WTC11 (cell line): ENCODE results near the gene IZUMO1. TPM values are rescaled to one million over a fixed set of nuclear protein-coding genes. Genes with fewer than 3 reads are reported as not detected.

ENCODE experiments used
- ATAC-seq: fragments of 200-7000 bp; cut with Tn5 transposase; 2 replicates; pipeline ENCODE4 v1.10.0; 2021; ENCODE audit warnings: mild to moderate bottlenecking, moderate library complexity
- CTCF ChIA-PET: fragments of 300-600 bp; sonication (Branson Sonifier 250); formaldehyde crosslinking; loops from one replicate; lab custom pipeline; 2021; ENCODE audit warnings: antibody characterized with exemption; lab: Charles Lee
- POLR2A ChIA-PET: fragments of 350-600 bp; sonication (Branson Sonifier 250); formaldehyde crosslinking; loops from one replicate; lab custom pipeline; 2021; ENCODE audit warnings: antibody characterized with exemption; lab: Charles Lee
- DNase-seq: peaks from one replicate; pipeline ENCODE4 v3.0.0; 2021; ENCODE audit warnings: low spot score
- H3K27ac Mint-ChIP-seq: 2 replicates; pipeline ENCODE4 v1.8.0; 2021; ENCODE audit warnings: mixed read lengths
- H3K27me3 Mint-ChIP-seq: 2 replicates; pipeline ENCODE4 v1.8.0; 2021; ENCODE audit warnings: low read depth, mild to moderate bottlenecking, moderate library complexity, mixed read lengths
- H3K36me3 Mint-ChIP-seq: 2 replicates; pipeline ENCODE4 v1.8.0; 2021; ENCODE audit warnings: mixed read lengths
- H3K4me1 Mint-ChIP-seq: 2 replicates; pipeline ENCODE4 v1.8.0; 2022; ENCODE audit warnings: mixed read lengths
- H3K4me3 Mint-ChIP-seq: 2 replicates; pipeline ENCODE4 v1.8.0; 2021; ENCODE audit warnings: mild to moderate bottlenecking, moderate library complexity, mixed read lengths
- H3K9me3 Mint-ChIP-seq: 2 replicates; pipeline ENCODE4 v1.8.0; 2021; ENCODE audit warnings: mixed read lengths
- AFF4 ChIP-seq: sonication (generic); formaldehyde crosslinking; IDR thresholded peaks from 2 replicates; pipeline ENCODE4 v1.8.1; 2023; ENCODE audit warnings: mild to moderate bottlenecking, missing genetic modification reagents, borderline replicate concordance
- ARID4B ChIP-seq: sonication (generic); formaldehyde crosslinking; IDR thresholded peaks from 2 replicates; pipeline ENCODE4 v1.8.0; 2023; ENCODE audit warnings: missing genetic modification reagents, mild to moderate bottlenecking, borderline replicate concordance
- E2F4 ChIP-seq: sonication (generic); formaldehyde crosslinking; IDR thresholded peaks from 2 replicates; pipeline ENCODE4 v1.8.1; 2022; ENCODE audit warnings: low read depth, mild to moderate bottlenecking, moderate library complexity, missing genetic modification reagents, borderline replicate concordance
- FOXK1 ChIP-seq: sonication (generic); formaldehyde crosslinking; IDR thresholded peaks from 2 replicates; pipeline ENCODE4 v1.8.0; 2022; ENCODE audit warnings: mild to moderate bottlenecking, moderate library complexity, missing genetic modification reagents
- GABPB1 ChIP-seq: sonication (generic); formaldehyde crosslinking; IDR thresholded peaks from 2 replicates; pipeline ENCODE4 v1.8.1; 2023; ENCODE audit warnings: mild to moderate bottlenecking, missing genetic modification reagents
- JUN ChIP-seq: sonication (generic); formaldehyde crosslinking; IDR thresholded peaks from 2 replicates; pipeline ENCODE4 v1.8.0; 2023; ENCODE audit warnings: mild to moderate bottlenecking, missing genetic modification reagents
- MYBL2 ChIP-seq: sonication (generic); formaldehyde crosslinking; IDR thresholded peaks from 2 replicates; pipeline ENCODE4 v1.8.1; 2023; ENCODE audit warnings: mild to moderate bottlenecking, moderate library complexity, missing genetic modification reagents
- NFATC4 ChIP-seq: fragments of 250-450 bp; sonication (Bioruptor Pico); IDR thresholded peaks from 2 replicates; pipeline ENCODE4 v1.9.0; 2021; ENCODE audit warnings: mild to moderate bottlenecking
- PRDM15 ChIP-seq: sonication (generic); formaldehyde crosslinking; IDR thresholded peaks from 2 replicates; pipeline ENCODE4 v1.8.0; 2022; ENCODE audit warnings: missing genetic modification reagents
- SMAD3 ChIP-seq: sonication (generic); formaldehyde crosslinking; IDR thresholded peaks from 2 replicates; pipeline ENCODE4 v1.8.0; 2022; ENCODE audit warnings: missing genetic modification reagents, mild to moderate bottlenecking, borderline replicate concordance
- ZNF317 ChIP-seq: sonication (generic); formaldehyde crosslinking; IDR thresholded peaks from 2 replicates; pipeline ENCODE4 v1.8.1; 2023; ENCODE audit warnings: low read depth, mild to moderate bottlenecking, moderate library complexity, missing genetic modification reagents, borderline replicate concordance
- ZNF532 ChIP-seq: fragments of 250-450 bp; sonication (Bioruptor Pico); IDR thresholded peaks from 2 replicates; pipeline ENCODE4 v1.9.0; 2021; ENCODE audit warnings: mild to moderate bottlenecking, borderline replicate concordance
- total RNA-seq: library from RNA; stranded (reverse); gene quantifications from 3 replicates; pipeline ENCODE4 v1.2.3, GENCODE V29; 2021
- TF ChIP-seq, protein P1 (sequence below): sonication (generic); formaldehyde crosslinking; conservative IDR thresholded peaks from 2 replicates; pipeline ENCODE4 v1.8.1; 2022; ENCODE audit warnings: mild to moderate bottlenecking, missing genetic modification reagents
- TF ChIP-seq, protein P2 (sequence below): fragments of 250-450 bp; sonication (Bioruptor Pico); conservative IDR thresholded peaks from 2 replicates; pipeline ENCODE4 v1.9.0; 2021; ENCODE audit warnings: mild to moderate bottlenecking

IZUMO1 gene
- total RNA-seq, 1 experiment from 2014 or later, result 2.2 TPM

GRCh38 chr19:48755084-48755641 lies 8.5 kb upstream of the IZUMO1 start, which contains the start of gene FGF21:
Gene FGF21, plus strand, starts transcription at chr19:48755524. Its CDS starts 713 bp downstream, at chr19:48756237.
- CTCF ChIA-PET, result interaction anchor here (1.3 kb wide), 1 partner anchor 58 kb away, joined by 3 read pairs; no protein-coding TSS in a partner anchor
- Mint-ChIP-seq H3K4me1 (peaks cover 41% of the 10 kb centered on the region), H3K27me3 (peaks cover 10% of the 10 kb centered on the region), H3K36me3 (peaks cover 9% of the 10 kb centered on the region; the same call in 1 of the 2 replicates), H3K4me3 (peak within 1 kb of the TSS; percentile 54; the same call in 1 of the 2 replicates), H3K27ac (no peak within 1 kb of the TSS; the same call in 1 of the 2 replicates), H3K9me3 (no peaks in the 10 kb centered on the region)
- DNase-seq (peak; percentile 69), ATAC-seq (no peak)
- POLR2A ChIA-PET, result interaction anchor here (0.5 kb wide), 1 partner anchor 32 kb away, joined by 3 read pairs; no protein-coding TSS in a partner anchor
- TF ChIP-seq JUN (no peak), ARID4B (no peak), PRDM15 (peak; percentile 82), E2F4 (CRISPR knock-in tag) (no peak), AFF4 (CRISPR knock-in tag) (no peak), GABPB1 (peak; percentile 100), MYBL2 (CRISPR knock-in tag) (no peak), FOXK1 (CRISPR knock-in tag) (no peak), ZNF317 (CRISPR knock-in tag) (no peak), NFATC4 (CRISPR knock-in tag) (no peak), SMAD3 (CRISPR knock-in tag) (no peak), ZNF532 (no peak)
- TF ChIP-seq, protein P1, sequence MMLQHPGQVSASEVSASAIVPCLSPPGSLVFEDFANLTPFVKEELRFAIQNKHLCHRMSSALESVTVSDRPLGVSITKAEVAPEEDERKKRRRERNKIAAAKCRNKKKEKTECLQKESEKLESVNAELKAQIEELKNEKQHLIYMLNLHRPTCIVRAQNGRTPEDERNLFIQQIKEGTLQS, result no peak
- TF ChIP-seq, protein P2, sequence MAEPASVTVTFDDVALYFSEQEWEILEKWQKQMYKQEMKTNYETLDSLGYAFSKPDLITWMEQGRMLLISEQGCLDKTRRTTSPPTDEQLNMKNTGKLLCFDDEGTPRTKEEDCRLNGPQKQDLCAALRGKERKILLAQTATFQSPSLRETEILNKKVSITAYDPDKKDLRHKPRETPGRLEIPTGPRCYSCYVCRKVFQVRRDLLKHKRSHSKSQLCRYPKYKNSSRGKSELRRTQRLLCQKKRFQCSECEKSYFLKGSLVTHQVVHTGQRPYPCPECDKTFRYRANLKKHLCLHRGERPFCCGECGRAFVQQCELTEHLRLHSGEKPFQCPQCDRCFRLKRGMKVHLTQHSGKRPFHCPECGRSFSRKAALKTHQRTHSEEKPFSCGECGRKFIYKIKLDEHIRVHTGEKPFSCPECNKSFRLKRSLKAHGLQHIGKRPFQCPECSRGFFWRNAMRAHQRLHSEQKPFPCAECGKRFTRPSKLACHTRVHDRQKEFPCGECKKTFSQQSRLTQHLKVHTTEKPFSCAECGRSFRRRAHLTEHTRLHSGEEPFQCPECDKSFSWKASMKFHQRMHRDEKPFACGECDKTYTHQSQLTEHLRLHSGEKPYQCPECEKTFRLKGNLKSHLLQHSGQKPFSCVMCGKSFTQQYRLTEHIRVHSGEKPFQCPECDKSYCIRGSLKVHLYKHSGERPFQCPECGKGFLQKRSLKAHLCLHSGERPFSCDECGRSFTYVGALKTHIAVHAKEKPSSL, result no peak
